SK-N-SH treated with all-trans-retinoic acid at 6 μM for 48 hours (cell line): ENCODE results near the gene EMC1.

Experiments used
- ARNTL ChIP-seq: fragments of 450-650 bp; formaldehyde crosslinking; IDR thresholded peaks from 2 replicates; pipeline ENCODE4 v1.5.0; 2020; ENCODE audit warnings: low read depth, mild to moderate bottlenecking, moderate library complexity, borderline replicate concordance
- BACH2 ChIP-seq: fragments of 250-450 bp; sonication (Bioruptor Pico); IDR thresholded peaks from 2 replicates; pipeline ENCODE4 v1.9.0; 2021; ENCODE audit warnings: mild to moderate bottlenecking, borderline replicate concordance
- ISL1 ChIP-seq: fragments of 250-450 bp; sonication (Bioruptor Pico); IDR thresholded peaks from 2 replicates; pipeline ENCODE4 v2.1.2; 2022; ENCODE audit warnings: mild to moderate bottlenecking, moderate library complexity
- SNAI2 ChIP-seq: fragments of 250-450 bp; sonication (Bioruptor Pico); IDR thresholded peaks from 2 replicates; pipeline ENCODE4 v1.5.0; 2020; ENCODE audit warnings: mild to moderate bottlenecking, moderate library complexity
- TOX ChIP-seq: fragments of 250-450 bp; sonication (Bioruptor Pico); IDR thresholded peaks from 2 replicates; pipeline ENCODE4 v1.8.0; 2021; ENCODE audit warnings: mild to moderate bottlenecking, moderate library complexity, borderline replicate concordance
- ZFP3 ChIP-seq: fragments of 250-450 bp; sonication (Bioruptor Pico); IDR thresholded peaks from 2 replicates; pipeline ENCODE4 v1.5.0; 2020; ENCODE audit warnings: mild to moderate bottlenecking, moderate library complexity
- ZFP30 ChIP-seq: fragments of 450-650 bp; formaldehyde crosslinking; IDR thresholded peaks from 2 replicates; pipeline ENCODE4 v1.5.0; 2022; ENCODE audit warnings: mild to moderate bottlenecking, moderate library complexity
- ZNF8 ChIP-seq: fragments of 450-650 bp; formaldehyde crosslinking; IDR thresholded peaks from 2 replicates; pipeline ENCODE4 v1.5.0; 2020; ENCODE audit warnings: mild to moderate bottlenecking, moderate library complexity
- TF ChIP-seq, protein P1 (sequence below): fragments of 250-450 bp; sonication (Bioruptor Pico); IDR thresholded peaks from 2 replicates; pipeline ENCODE4 v1.5.0; 2020; ENCODE audit warnings: mild to moderate bottlenecking, moderate library complexity
- TF ChIP-seq, protein P2 (sequence below): fragments of 250-450 bp; sonication (Bioruptor Pico); IDR thresholded peaks from 2 replicates; pipeline ENCODE4 v1.8.0; 2020; ENCODE audit warnings: mild to moderate bottlenecking, moderate library complexity, borderline replicate concordance
- TF ChIP-seq, protein P3 (sequence below): fragments of 250-450 bp; sonication (Bioruptor Pico); IDR thresholded peaks from 2 replicates; pipeline ENCODE4 v1.5.1; 2021; ENCODE audit warnings: mild to moderate bottlenecking, moderate library complexity

DNA sequence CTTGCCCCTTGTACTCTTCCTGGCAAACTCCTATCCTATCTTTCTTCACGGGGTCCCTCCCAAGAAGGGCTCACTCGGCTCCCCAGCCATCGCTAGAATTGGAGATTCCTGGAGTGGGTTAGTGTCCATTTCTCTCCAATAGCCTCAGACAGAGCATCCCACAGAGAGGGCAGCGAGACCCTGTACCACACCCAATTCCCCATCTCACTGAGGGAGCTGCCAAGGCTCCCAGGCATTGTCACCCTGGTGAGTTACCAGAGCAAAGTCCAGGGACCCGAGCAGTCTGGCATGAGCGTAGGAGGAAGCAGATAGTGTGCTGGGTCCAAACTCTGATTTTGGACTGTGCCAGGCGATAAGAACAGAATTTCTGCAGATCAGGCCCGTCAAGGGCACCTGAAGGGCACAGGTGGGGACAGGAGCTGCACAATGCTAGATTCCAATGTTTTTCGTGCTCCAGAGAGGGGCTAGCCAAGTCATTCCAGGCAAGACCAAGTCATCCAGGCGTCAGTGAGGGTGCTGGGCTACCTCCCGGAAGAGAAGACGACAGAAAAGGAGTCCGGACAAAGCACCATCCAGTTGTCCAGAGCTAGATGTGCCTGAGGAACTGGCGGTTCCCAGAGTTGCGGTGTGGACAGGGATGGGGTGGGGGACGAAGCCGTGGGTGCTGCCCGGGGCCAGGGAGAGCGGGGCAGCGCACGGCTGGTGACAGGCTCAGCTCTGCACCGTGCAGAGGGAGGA, 22.0 kb upstream of the EMC1 start:
- TF ChIP-seq ISL1 (CRISPR knock-in tag) = no peak
- no peak for TF ChIP-seq ARNTL (CRISPR knock-in tag)
- TF ChIP-seq ZFP3 (CRISPR knock-in tag) = no peak
- TF ChIP-seq, protein P1, sequence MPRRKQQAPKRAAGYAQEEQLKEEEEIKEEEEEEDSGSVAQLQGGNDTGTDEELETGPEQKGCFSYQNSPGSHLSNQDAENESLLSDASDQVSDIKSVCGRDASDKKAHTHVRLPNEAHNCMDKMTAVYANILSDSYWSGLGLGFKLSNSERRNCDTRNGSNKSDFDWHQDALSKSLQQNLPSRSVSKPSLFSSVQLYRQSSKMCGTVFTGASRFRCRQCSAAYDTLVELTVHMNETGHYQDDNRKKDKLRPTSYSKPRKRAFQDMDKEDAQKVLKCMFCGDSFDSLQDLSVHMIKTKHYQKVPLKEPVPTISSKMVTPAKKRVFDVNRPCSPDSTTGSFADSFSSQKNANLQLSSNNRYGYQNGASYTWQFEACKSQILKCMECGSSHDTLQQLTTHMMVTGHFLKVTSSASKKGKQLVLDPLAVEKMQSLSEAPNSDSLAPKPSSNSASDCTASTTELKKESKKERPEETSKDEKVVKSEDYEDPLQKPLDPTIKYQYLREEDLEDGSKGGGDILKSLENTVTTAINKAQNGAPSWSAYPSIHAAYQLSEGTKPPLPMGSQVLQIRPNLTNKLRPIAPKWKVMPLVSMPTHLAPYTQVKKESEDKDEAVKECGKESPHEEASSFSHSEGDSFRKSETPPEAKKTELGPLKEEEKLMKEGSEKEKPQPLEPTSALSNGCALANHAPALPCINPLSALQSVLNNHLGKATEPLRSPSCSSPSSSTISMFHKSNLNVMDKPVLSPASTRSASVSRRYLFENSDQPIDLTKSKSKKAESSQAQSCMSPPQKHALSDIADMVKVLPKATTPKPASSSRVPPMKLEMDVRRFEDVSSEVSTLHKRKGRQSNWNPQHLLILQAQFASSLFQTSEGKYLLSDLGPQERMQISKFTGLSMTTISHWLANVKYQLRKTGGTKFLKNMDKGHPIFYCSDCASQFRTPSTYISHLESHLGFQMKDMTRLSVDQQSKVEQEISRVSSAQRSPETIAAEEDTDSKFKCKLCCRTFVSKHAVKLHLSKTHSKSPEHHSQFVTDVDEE (CRISPR knock-in tag) = no peak
- TF ChIP-seq, protein P2, sequence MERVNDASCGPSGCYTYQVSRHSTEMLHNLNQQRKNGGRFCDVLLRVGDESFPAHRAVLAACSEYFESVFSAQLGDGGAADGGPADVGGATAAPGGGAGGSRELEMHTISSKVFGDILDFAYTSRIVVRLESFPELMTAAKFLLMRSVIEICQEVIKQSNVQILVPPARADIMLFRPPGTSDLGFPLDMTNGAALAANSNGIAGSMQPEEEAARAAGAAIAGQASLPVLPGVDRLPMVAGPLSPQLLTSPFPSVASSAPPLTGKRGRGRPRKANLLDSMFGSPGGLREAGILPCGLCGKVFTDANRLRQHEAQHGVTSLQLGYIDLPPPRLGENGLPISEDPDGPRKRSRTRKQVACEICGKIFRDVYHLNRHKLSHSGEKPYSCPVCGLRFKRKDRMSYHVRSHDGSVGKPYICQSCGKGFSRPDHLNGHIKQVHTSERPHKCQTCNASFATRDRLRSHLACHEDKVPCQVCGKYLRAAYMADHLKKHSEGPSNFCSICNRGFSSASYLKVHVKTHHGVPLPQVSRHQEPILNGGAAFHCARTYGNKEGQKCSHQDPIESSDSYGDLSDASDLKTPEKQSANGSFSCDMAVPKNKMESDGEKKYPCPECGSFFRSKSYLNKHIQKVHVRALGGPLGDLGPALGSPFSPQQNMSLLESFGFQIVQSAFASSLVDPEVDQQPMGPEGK (CRISPR knock-in tag) = no peak
- TF ChIP-seq BACH2 = no peak
- TF ChIP-seq, protein P3, sequence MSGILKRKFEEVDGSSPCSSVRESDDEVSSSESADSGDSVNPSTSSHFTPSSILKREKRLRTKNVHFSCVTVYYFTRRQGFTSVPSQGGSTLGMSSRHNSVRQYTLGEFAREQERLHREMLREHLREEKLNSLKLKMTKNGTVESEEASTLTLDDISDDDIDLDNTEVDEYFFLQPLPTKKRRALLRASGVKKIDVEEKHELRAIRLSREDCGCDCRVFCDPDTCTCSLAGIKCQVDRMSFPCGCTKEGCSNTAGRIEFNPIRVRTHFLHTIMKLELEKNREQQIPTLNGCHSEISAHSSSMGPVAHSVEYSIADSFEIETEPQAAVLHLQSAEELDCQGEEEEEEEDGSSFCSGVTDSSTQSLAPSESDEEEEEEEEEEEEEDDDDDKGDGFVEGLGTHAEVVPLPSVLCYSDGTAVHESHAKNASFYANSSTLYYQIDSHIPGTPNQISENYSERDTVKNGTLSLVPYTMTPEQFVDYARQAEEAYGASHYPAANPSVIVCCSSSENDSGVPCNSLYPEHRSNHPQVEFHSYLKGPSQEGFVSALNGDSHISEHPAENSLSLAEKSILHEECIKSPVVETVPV (CRISPR knock-in tag) = no peak
- no peak for TF ChIP-seq ZFP30 (CRISPR knock-in tag)
- TF ChIP-seq ZNF8 (CRISPR knock-in tag) = no peak
- TF ChIP-seq SNAI2 = no peak
- TF ChIP-seq TOX (CRISPR knock-in tag) = no peak
